Stimulated activated CD8-positive, alpha-beta memory T cell treated with anti-CD3 and anti-CD28 coated beads, Interleukin-12 subunit alpha, Interleukin-12 subunit beta, amount 100 ng/mL, for 1 hour (primary cell): ENCODE measurements around the gene C11orf42.

Experiments
- DNase-seq: peaks from one replicate; pipeline ENCODE4 v3.0.0-alpha.2; 2020; ENCODE audit warnings: low read depth

Gene C11orf42

DNA sequence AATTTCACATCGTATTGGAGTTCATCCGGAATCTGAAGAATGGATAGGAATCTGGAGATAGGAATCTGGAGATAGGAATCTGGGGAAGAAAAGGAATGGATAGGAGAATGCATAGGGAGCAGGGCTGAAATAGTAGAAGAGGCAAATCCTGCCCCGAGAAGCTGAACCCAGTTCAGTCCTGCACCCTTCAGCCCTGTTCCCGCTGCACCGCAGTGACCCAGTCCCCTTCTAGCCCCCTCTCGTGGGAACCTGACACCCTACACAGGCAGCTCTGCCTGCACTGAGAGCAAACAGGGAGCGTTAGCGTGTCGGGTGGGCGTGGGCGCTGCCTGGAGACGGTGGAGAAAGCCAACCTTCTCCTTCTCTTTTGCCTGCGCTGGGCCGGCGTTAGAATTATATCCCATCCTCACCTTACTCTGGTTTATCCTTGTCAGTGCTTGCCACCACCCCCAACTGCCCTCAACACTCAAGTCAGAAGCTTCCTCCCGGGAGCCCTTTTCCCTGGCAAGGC lies 53.3 kb downstream of the C11orf42 start:
- DNase-seq = no peak

DNA sequence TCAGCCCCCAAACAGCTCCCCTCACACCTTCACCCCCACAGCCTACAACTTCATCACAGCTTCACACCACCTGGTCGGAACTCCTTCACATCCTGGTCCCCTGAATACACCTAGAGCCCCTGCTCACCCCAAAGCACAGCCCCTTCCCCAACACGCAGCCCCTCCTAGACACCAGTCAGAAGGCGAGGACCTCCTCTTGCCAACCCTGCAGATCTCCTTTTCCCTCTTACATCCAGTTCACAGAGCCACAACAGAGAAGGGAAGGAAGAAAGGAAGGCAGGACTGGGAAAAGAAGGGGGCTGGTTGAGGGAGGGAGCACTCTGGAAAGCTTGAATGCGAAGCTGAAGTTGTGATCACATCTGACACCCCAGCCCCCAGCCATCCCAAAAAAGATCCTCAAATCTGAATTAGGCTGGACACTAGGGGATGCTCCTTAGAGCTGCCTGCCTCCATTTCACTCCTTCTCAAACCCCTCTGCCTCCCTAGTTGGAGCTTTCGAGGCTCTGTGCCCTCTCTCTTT lies 54.9 kb downstream of the C11orf42 start:
- no peak for DNase-seq
